ENCODE measurements around the gene TBC1D25.

DNA sequence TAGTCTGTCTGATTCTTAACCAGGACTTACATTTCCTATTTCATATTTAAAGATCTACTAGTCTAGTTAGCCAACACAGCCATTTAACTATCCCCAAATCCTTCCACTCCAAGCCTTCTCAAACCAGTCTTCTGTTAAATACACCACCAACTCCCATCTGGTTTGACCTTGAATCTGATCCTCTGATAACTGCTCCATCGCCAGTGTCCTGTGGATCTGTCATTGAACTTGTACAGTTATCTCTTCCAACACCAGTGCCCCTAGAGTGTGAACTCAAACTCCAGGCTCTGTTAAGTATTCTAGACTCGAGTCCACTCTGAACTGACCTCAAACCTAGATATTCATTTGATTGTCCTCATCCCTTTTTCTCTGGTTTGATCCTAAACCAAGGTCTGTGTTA lies 72.2 kb downstream of the TBC1D25 start:
- TF ChIP-seq, protein P1, sequence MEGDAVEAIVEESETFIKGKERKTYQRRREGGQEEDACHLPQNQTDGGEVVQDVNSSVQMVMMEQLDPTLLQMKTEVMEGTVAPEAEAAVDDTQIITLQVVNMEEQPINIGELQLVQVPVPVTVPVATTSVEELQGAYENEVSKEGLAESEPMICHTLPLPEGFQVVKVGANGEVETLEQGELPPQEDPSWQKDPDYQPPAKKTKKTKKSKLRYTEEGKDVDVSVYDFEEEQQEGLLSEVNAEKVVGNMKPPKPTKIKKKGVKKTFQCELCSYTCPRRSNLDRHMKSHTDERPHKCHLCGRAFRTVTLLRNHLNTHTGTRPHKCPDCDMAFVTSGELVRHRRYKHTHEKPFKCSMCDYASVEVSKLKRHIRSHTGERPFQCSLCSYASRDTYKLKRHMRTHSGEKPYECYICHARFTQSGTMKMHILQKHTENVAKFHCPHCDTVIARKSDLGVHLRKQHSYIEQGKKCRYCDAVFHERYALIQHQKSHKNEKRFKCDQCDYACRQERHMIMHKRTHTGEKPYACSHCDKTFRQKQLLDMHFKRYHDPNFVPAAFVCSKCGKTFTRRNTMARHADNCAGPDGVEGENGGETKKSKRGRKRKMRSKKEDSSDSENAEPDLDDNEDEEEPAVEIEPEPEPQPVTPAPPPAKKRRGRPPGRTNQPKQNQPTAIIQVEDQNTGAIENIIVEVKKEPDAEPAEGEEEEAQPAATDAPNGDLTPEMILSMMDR (IDR thresholded peaks at IDR 0.05; ENCODE audit: insufficient read depth, low read length) = no peak
- TF ChIP-seq POLR2AphosphoS5 (IDR thresholded peaks at IDR 0.05; ENCODE audit: low read depth) (no peak), GABPA (IDR thresholded peaks at IDR 0.05; ENCODE audit: low read depth) (no peak), SPI1 (IDR thresholded peaks at IDR 0.05; ENCODE audit: borderline replicate concordance, low read depth) (no peak)
- TF ChIP-seq, protein P2, sequence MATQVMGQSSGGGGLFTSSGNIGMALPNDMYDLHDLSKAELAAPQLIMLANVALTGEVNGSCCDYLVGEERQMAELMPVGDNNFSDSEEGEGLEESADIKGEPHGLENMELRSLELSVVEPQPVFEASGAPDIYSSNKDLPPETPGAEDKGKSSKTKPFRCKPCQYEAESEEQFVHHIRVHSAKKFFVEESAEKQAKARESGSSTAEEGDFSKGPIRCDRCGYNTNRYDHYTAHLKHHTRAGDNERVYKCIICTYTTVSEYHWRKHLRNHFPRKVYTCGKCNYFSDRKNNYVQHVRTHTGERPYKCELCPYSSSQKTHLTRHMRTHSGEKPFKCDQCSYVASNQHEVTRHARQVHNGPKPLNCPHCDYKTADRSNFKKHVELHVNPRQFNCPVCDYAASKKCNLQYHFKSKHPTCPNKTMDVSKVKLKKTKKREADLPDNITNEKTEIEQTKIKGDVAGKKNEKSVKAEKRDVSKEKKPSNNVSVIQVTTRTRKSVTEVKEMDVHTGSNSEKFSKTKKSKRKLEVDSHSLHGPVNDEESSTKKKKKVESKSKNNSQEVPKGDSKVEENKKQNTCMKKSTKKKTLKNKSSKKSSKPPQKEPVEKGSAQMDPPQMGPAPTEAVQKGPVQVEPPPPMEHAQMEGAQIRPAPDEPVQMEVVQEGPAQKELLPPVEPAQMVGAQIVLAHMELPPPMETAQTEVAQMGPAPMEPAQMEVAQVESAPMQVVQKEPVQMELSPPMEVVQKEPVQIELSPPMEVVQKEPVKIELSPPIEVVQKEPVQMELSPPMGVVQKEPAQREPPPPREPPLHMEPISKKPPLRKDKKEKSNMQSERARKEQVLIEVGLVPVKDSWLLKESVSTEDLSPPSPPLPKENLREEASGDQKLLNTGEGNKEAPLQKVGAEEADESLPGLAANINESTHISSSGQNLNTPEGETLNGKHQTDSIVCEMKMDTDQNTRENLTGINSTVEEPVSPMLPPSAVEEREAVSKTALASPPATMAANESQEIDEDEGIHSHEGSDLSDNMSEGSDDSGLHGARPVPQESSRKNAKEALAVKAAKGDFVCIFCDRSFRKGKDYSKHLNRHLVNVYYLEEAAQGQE (IDR thresholded peaks at IDR 0.05; ENCODE audit: insufficient replicate concordance, low read depth) = no peak
